Measurements from ENCODE around the gene SLC16A8. TPM values are rescaled to one million over a fixed set of nuclear protein-coding genes. Genes with fewer than 3 reads are reported as not detected.

The SLC16A8 gene
- total RNA-seq, 4 donors from 2014 or later, result not detected

GRCh38 chr22:38065539-38065938 is 18.4 kb downstream of the SLC16A8 start:
- intact Hi-C loops (cut with DNase I; ENCODE audit: low total_unique reads) (no loop called here), in situ Hi-C loops (cut with MboI; ENCODE audit: low pct_ligation_motif_present in 1 of 4, low pct_unique_long_range_greater_than_20kb in 1 of 4, low sequenced_read_pairs in 3 of 4) (loop anchor here in 1 of 4 donors (25.0 kb wide), 1 partner anchor 497 kb away; the partner anchor contains the start of gene DMC1)
- H3K27me3 ChIP-seq, result no peaks in the 10 kb centered on the region
- no peaks in the 10 kb centered on the region for H3K9me3 ChIP-seq
- no peak for DNase-seq
- H3K4me1 ChIP-seq, result peaks cover 0 to 7% (median 2%) of the 10 kb centered on the region in 4 donors
- H3K36me3 ChIP-seq, result peaks cover 0 to 15% (median 4%) of the 10 kb centered on the region in 4 donors
- H3K27ac ChIP-seq, result no peak overlapping the region
- TF ChIP-seq POLR2AphosphoS5 (IDR thresholded peaks at IDR 0.05) (no peak), POLR2A (IDR thresholded peaks at IDR 0.05) (no peak)
- no peak overlapping the region for H3K4me3 ChIP-seq
- WGBS, 2 donors (ENCODE audit: low coverage in 1 of 2), result 94% methylated on average over 8 of the region's 8 CpGs; no CpG with 5 or more reads in 1 of the 2 donors

DNA sequence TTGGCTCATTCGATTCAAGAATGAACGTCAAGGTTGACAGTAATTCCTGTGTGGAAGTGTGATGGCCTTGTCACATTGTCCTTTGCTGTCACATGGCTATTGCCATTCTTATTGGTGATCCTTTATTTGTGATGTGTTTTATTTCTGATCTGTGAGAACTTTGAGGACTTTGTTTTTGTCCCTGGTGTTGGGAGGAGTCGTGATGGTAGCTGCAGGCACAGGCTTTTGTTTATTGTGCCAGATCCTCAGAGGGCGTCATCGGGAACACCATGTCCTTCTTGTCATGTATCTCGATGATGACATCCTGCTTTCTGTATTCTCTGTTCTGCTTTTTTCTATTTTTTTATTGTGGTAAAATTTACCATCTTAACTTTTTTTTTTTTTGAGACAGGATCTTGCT is 21.2 kb downstream of the SLC16A8 start:
- peaks cover 0 to 15% (median 4%) of the 10 kb centered on the region in 4 donors for H3K36me3 ChIP-seq
- DNase-seq, result peak; percentile 23

GRCh38 chr22:38056969-38057891 is 26.8 kb downstream of the SLC16A8 start, which contains the start of gene PICK1:
Gene PICK1 (plus strand): TSS chr22:38057404. CDS start chr22:38057810, 406 bp downstream.
- TF ChIP-seq POLR2AphosphoS5 (IDR thresholded peaks at IDR 0.05) (peak in 2 of 3 donors; percentile 77 to 79), POLR2A (IDR thresholded peaks at IDR 0.05) (peak; percentile 59), EP300 (IDR thresholded peaks at IDR 0.05; ENCODE audit: low read depth) (no peak)
- TF ChIP-seq, protein P1, sequence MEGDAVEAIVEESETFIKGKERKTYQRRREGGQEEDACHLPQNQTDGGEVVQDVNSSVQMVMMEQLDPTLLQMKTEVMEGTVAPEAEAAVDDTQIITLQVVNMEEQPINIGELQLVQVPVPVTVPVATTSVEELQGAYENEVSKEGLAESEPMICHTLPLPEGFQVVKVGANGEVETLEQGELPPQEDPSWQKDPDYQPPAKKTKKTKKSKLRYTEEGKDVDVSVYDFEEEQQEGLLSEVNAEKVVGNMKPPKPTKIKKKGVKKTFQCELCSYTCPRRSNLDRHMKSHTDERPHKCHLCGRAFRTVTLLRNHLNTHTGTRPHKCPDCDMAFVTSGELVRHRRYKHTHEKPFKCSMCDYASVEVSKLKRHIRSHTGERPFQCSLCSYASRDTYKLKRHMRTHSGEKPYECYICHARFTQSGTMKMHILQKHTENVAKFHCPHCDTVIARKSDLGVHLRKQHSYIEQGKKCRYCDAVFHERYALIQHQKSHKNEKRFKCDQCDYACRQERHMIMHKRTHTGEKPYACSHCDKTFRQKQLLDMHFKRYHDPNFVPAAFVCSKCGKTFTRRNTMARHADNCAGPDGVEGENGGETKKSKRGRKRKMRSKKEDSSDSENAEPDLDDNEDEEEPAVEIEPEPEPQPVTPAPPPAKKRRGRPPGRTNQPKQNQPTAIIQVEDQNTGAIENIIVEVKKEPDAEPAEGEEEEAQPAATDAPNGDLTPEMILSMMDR (IDR thresholded peaks at IDR 0.05), result peak in 3 of 5 experiments; percentile 22 to 66 (median 43)
- WGBS, 2 donors (ENCODE audit: low coverage in 1 of 2), result 3 to 14% methylated on average over 1 to 45 of the region's 47 CpGs
- in situ Hi-C loops (cut with MboI; ENCODE audit: low pct_ligation_motif_present in 1 of 4, low pct_unique_long_range_greater_than_20kb in 1 of 4, low sequenced_read_pairs in 3 of 4) (loop anchor here in 3 of 4 donors (10.0 to 25.0 kb wide), 3 partner anchors 298 to 518 kb away; partner anchors contain the start of gene DMC1 (in 2 of the 3)), intact Hi-C loops (cut with DNase I; ENCODE audit: low total_unique reads) (loop anchor here (10.0 kb wide), 1 partner anchor 298 kb away; no protein-coding TSS in a partner anchor)
- peak; percentile 85 for DNase-seq
- H3K4me3 ChIP-seq, result peak within 1 kb of the TSS; percentile 44 to 61 (median 52)
- peaks cover 4 to 13% (median 5%) of the 10 kb centered on the region in 4 donors for H3K4me1 ChIP-seq
- peak within 1 kb of the TSS; percentile 74 to 85 (median 83) for H3K27ac ChIP-seq
- H3K9me3 ChIP-seq, result no peaks in the 10 kb centered on the region
- no peaks in the 10 kb centered on the region for H3K36me3 ChIP-seq
- H3K27me3 ChIP-seq, result no peaks in the 10 kb centered on the region

More for the DNA sequence above, 21.2 kb downstream of the SLC16A8 start:
- intact Hi-C loops (cut with DNase I; ENCODE audit: low total_unique reads) (no loop called here), in situ Hi-C loops (cut with MboI; ENCODE audit: low pct_ligation_motif_present in 1 of 4, low pct_unique_long_range_greater_than_20kb in 1 of 4, low sequenced_read_pairs in 3 of 4) (loop anchor here in 1 of 4 donors (25.0 kb wide), 1 partner anchor 500 kb away; the partner anchor contains the start of gene DMC1)
- H3K4me1 ChIP-seq, result peaks cover 0 to 4% (median under 1%) of the 10 kb centered on the region in 4 donors
- 65 to 76% methylated on average over 2 to 6 of the region's 6 CpGs for whole genome bisulfite sequencing, 2 donors (ENCODE audit: low coverage in 1 of 2)
- TF ChIP-seq POLR2A (IDR thresholded peaks at IDR 0.05) (no peak), EP300 (IDR thresholded peaks at IDR 0.05; ENCODE audit: low read depth) (no peak), POLR2AphosphoS5 (IDR thresholded peaks at IDR 0.05) (no peak)
- TF ChIP-seq, protein P1 (IDR thresholded peaks at IDR 0.05), result no peak
- H3K27me3 ChIP-seq, result no peaks in the 10 kb centered on the region
- H3K4me3 ChIP-seq, result no peak overlapping the region
- peak overlapping the region in 3 of 4 donors; percentile 34 to 55 (median 37) for H3K27ac ChIP-seq
- no peaks in the 10 kb centered on the region for H3K9me3 ChIP-seq

- H3K27me3 ChIP-seq, result no peaks in the 10 kb centered on the region
- H3K9me3 ChIP-seq, result no peaks in the 10 kb centered on the region
- intact Hi-C loops (cut with DNase I; ENCODE audit: low total_unique reads) (loop anchor here (10.0 kb wide), 1 partner anchor 303 kb away; no protein-coding TSS in a partner anchor), in situ Hi-C loops (cut with MboI; ENCODE audit: low pct_ligation_motif_present in 1 of 4, low pct_unique_long_range_greater_than_20kb in 1 of 4, low sequenced_read_pairs in 3 of 4) (loop anchor here in 3 of 4 donors (10.0 to 25.0 kb wide), 3 partner anchors 303 to 523 kb away; partner anchors contain the start of gene DMC1 (in 2 of the 3))
- no peak overlapping the region for H3K27ac ChIP-seq
- no peak for TF ChIP-seq POLR2A (IDR thresholded peaks at IDR 0.05)
- TF ChIP-seq, protein P1 (IDR thresholded peaks at IDR 0.05), result peak; percentile 77 to 93 (median 82)
- TF ChIP-seq POLR2AphosphoS5 (IDR thresholded peaks at IDR 0.05), result no peak
- TF ChIP-seq EP300 (IDR thresholded peaks at IDR 0.05; ENCODE audit: low read depth), result no peak
- WGBS, 2 donors (ENCODE audit: low coverage in 1 of 2), result 32 to 56% methylated on average over 4 to 27 of the region's 30 CpGs
- DNase-seq, result peak; percentile 83
- peaks cover 0 to 12% (median 5%) of the 10 kb centered on the region in 4 donors for H3K4me1 ChIP-seq
- H3K36me3 ChIP-seq, result no peaks in the 10 kb centered on the region
- H3K4me3 ChIP-seq, result no peak overlapping the region
Measured at GRCh38 chr22:38051900-38052862, 31.8 kb downstream of the SLC16A8 start.
